Erythroblast (primary cell): Measurements from ENCODE around the gene PDE5A.

Experiments used
- GATA1 ChIP-seq: IDR thresholded peaks from 2 replicates; pipeline ENCODE4 v1.6.1; 2011; ENCODE audit warnings: low read depth, mild to moderate bottlenecking, control low read depth, low read length, moderate library complexity
- POLR2A ChIP-seq: IDR thresholded peaks from 2 replicates; pipeline ENCODE4 v1.6.1; 2011; ENCODE audit warnings: mild to moderate bottlenecking, low read length

- no peak for TF ChIP-seq POLR2A
- no peak for TF ChIP-seq GATA1
Measured at GRCh38 chr4:119489305-119489704, 139.3 kb downstream of the PDE5A start.
